HUES64 (cell line): ENCODE measurements around the gene GTPBP3.
A peak's percentile ranks its signal among the peaks of the same experiment; 100 is the strongest.

ENCODE experiments used
- H3K27ac ChIP-seq: 2 replicates; pipeline ENCODE4 v1.7.0; 2013; ENCODE audit warnings: low read depth, low read length, inconsistent platforms
- H3K27me3 ChIP-seq: 2 replicates; pipeline ENCODE4 v1.6.1; 2013; ENCODE audit warnings: mild to moderate bottlenecking, low read length; ENCODE audit not compliant: insufficient read depth
- H3K36me3 ChIP-seq: 2 replicates; pipeline ENCODE4 v1.6.1; 2013; ENCODE audit warnings: mild to moderate bottlenecking, low read length; ENCODE audit not compliant: insufficient read depth
- H3K4me1 ChIP-seq: 2 replicates; pipeline ENCODE4 v1.6.1; 2013; ENCODE audit warnings: mild to moderate bottlenecking, low read length, moderate library complexity; ENCODE audit not compliant: insufficient read depth
- H3K4me3 ChIP-seq: 2 replicates; pipeline ENCODE4 v1.5.1; 2013; ENCODE audit warnings: mild to moderate bottlenecking, low read length, moderate library complexity
- H3K9ac ChIP-seq: 2 replicates; pipeline ENCODE4 v1.6.1; 2013; ENCODE audit warnings: mild to moderate bottlenecking, low read depth, low read length
- H3K9me3 ChIP-seq: 2 replicates; pipeline ENCODE4 v1.6.1; 2013; ENCODE audit warnings: low read depth, low read length; ENCODE audit not compliant: insufficient read depth
- WGBS: fragments of 150-250, 120-280 bp; methylation state at CpG from one replicate; pipeline ENCODE4 v1.1.7; 2013; ENCODE audit warnings: missing lambda C conversion rate; 5-methylcytosine and 5-hydroxymethylcytosine counted together

The GTPBP3 gene

GRCh38 chr19:17337675-17338432 lies 501 bp downstream of the GTPBP3 start:
- 8% methylated on average over 50 of the region's 50 CpGs for WGBS
- peaks cover 5% of the 10 kb centered on the region; the same call in 1 of the 2 replicates for H3K4me1 ChIP-seq

GRCh38 chr19:17338433-17339078 lies 1.2 kb downstream of the GTPBP3 start:
- no peaks in the 10 kb centered on the region for H3K27me3 ChIP-seq
- H3K9me3 ChIP-seq: no peaks in the 10 kb centered on the region
- no peak overlapping the region for H3K9ac ChIP-seq
- WGBS: 93% methylated on average over 27 of the region's 30 CpGs
- peaks cover 13% of the 10 kb centered on the region; the same call in 1 of the 2 replicates for H3K36me3 ChIP-seq
- peaks cover 5% of the 10 kb centered on the region; the same call in 1 of the 2 replicates for H3K4me1 ChIP-seq
- peak overlapping the region; percentile 89 for H3K4me3 ChIP-seq
- no peak overlapping the region for H3K27ac ChIP-seq

More at GRCh38 chr19:17337675-17338432, 501 bp downstream of the GTPBP3 start:
- Histone ChIP-seq H3K9me3 (no peaks in the 10 kb centered on the region), H3K9ac (peak overlapping the region; percentile 83), H3K27me3 (no peaks in the 10 kb centered on the region), H3K36me3 (peaks cover 18% of the 10 kb centered on the region), H3K4me3 (peak overlapping the region; percentile 89), H3K27ac (peak overlapping the region; percentile 13; the same call in 1 of the 2 replicates)

- no peaks in the 10 kb centered on the region for H3K9me3 ChIP-seq
- H3K27me3 ChIP-seq: no peaks in the 10 kb centered on the region
- H3K9ac ChIP-seq: no peak overlapping the region
- peaks cover 5% of the 10 kb centered on the region; the same call in 1 of the 2 replicates for H3K4me1 ChIP-seq
- H3K4me3 ChIP-seq: no peak overlapping the region
- H3K27ac ChIP-seq: no peak overlapping the region
- WGBS: 89% methylated on average over 33 of the region's 34 CpGs
- H3K36me3 ChIP-seq: peaks cover 13% of the 10 kb centered on the region; the same call in 1 of the 2 replicates
Measured at GRCh38 chr19:17339088-17339741, 1.9 kb downstream of the GTPBP3 start.

- peaks cover 13% of the 10 kb centered on the region; the same call in 1 of the 2 replicates for H3K36me3 ChIP-seq
- H3K27me3 ChIP-seq: no peaks in the 10 kb centered on the region
- 0 out of 2 replicates have a peak overlapping the region, but pooled peaks have one; percentile 30 for H3K4me3 ChIP-seq
- H3K27ac ChIP-seq: no peak overlapping the region; the same call in 1 of the 2 replicates
- no peak overlapping the region for H3K9ac ChIP-seq
- peaks cover 5% of the 10 kb centered on the region; the same call in 1 of the 2 replicates for H3K4me1 ChIP-seq
- 40% methylated on average over 21 of the region's 21 CpGs for WGBS
- no peaks in the 10 kb centered on the region for H3K9me3 ChIP-seq
Measured at GRCh38 chr19:17340302-17340870, 3.0 kb downstream of the GTPBP3 start.

- Histone ChIP-seq H3K27ac (peak overlapping the region; percentile 28; the same call in 1 of the 2 replicates), H3K27me3 (no peaks in the 10 kb centered on the region), H3K36me3 (peaks cover 13% of the 10 kb centered on the region; the same call in 1 of the 2 replicates), H3K4me3 (peak overlapping the region; percentile 30; the same call in 1 of the 2 replicates), H3K9ac (no peak overlapping the region), H3K4me1 (peaks cover 5% of the 10 kb centered on the region; the same call in 1 of the 2 replicates), H3K9me3 (no peaks in the 10 kb centered on the region)
- 62% methylated on average over 17 of the region's 17 CpGs for WGBS
Measured at GRCh38 chr19:17340871-17341357, 3.6 kb downstream of the GTPBP3 start.

- H3K27ac ChIP-seq: no peak overlapping the region; the same call in 1 of the 2 replicates
- H3K9me3 ChIP-seq: no peaks in the 10 kb centered on the region
- H3K36me3 ChIP-seq: peaks cover 13% of the 10 kb centered on the region; the same call in 1 of the 2 replicates
- H3K27me3 ChIP-seq: no peaks in the 10 kb centered on the region
- 95% methylated on average over 15 of the region's 15 CpGs for WGBS
- no peak overlapping the region for H3K4me3 ChIP-seq
- no peak overlapping the region for H3K9ac ChIP-seq
- peaks cover 5% of the 10 kb centered on the region; the same call in 1 of the 2 replicates for H3K4me1 ChIP-seq
Measured at GRCh38 chr19:17341386-17341785, 4.0 kb downstream of the GTPBP3 start.

- no peak overlapping the region for H3K4me3 ChIP-seq
- peaks cover 13% of the 10 kb centered on the region; the same call in 1 of the 2 replicates for H3K36me3 ChIP-seq
- 97% methylated on average over 6 of the region's 7 CpGs for WGBS
- H3K27me3 ChIP-seq: no peaks in the 10 kb centered on the region
- H3K9me3 ChIP-seq: no peaks in the 10 kb centered on the region
- H3K4me1 ChIP-seq: peaks cover 5% of the 10 kb centered on the region; the same call in 1 of the 2 replicates
- H3K27ac ChIP-seq: no peak overlapping the region
- H3K9ac ChIP-seq: no peak overlapping the region
Measured at GRCh38 chr19:17341845-17342244, 4.5 kb downstream of the GTPBP3 start.

- Histone ChIP-seq H3K36me3 (peaks cover 10% of the 10 kb centered on the region; the same call in 1 of the 2 replicates), H3K27me3 (no peaks in the 10 kb centered on the region), H3K4me1 (no peaks in the 10 kb centered on the region), H3K9ac (no peak overlapping the region), H3K9me3 (no peaks in the 10 kb centered on the region), H3K27ac (no peak overlapping the region), H3K4me3 (no peak overlapping the region)
- WGBS: 22% methylated on average over 24 of the region's 24 CpGs
Measured at GRCh38 chr19:17346109-17346671, 8.8 kb downstream of the GTPBP3 start.

- Histone ChIP-seq H3K27me3 (no peaks in the 10 kb centered on the region), H3K9me3 (no peaks in the 10 kb centered on the region), H3K4me3 (no peak overlapping the region), H3K36me3 (peaks cover 2% of the 10 kb centered on the region; the same call in 1 of the 2 replicates), H3K4me1 (no peaks in the 10 kb centered on the region), H3K9ac (no peak overlapping the region), H3K27ac (no peak overlapping the region)
- 94% methylated on average over 5 of the region's 6 CpGs for WGBS
Measured at GRCh38 chr19:17347361-17347760, 10.0 kb downstream of the GTPBP3 start.

- 87% methylated on average over 2 of the region's 2 CpGs for WGBS
- Histone ChIP-seq H3K27ac (no peak overlapping the region), H3K9ac (no peak overlapping the region)
Measured at GRCh38 chr19:17347877-17348276, 10.5 kb downstream of the GTPBP3 start.

More at GRCh38 chr19:17347877-17348276, 10.5 kb downstream of the GTPBP3 start:
- Histone ChIP-seq H3K27me3 (no peaks in the 10 kb centered on the region), H3K4me3 (no peak overlapping the region), H3K9me3 (no peaks in the 10 kb centered on the region), H3K36me3 (no peaks in the 10 kb centered on the region), H3K4me1 (no peaks in the 10 kb centered on the region)
